HG03432 (cell line): Measurements from ENCODE around the gene FAIM.
"Not testable (repeated sequence)": the region's sequence is repeated elsewhere in the genome, so short reads cannot be mapped to it uniquely, and the experiment has no call there.

Source experiments
- ATAC-seq: cut with Tn5 transposase; IDR thresholded peaks from one replicate; pipeline ENCODE4 v1.9.1; 2021; ENCODE audit warnings: mild to moderate bottlenecking, moderate library complexity; ENCODE audit not compliant: unreplicated experiment

The FAIM gene, protein sequence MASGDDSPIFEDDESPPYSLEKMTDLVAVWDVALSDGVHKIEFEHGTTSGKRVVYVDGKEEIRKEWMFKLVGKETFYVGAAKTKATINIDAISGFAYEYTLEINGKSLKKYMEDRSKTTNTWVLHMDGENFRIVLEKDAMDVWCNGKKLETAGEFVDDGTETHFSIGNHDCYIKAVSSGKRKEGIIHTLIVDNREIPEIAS

GRCh38 chr3:138608322-138609135 lies at the start of gene FAIM:
Gene FAIM, plus strand, starts transcription at chr3:138608771. Its CDS starts 10,956 bp downstream, at chr3:138619727.
- ATAC-seq, result peak; percentile 83

GRCh38 chr3:138559134-138559533 lies 49.4 kb upstream of the FAIM start:
- no peak for ATAC-seq

DNA sequence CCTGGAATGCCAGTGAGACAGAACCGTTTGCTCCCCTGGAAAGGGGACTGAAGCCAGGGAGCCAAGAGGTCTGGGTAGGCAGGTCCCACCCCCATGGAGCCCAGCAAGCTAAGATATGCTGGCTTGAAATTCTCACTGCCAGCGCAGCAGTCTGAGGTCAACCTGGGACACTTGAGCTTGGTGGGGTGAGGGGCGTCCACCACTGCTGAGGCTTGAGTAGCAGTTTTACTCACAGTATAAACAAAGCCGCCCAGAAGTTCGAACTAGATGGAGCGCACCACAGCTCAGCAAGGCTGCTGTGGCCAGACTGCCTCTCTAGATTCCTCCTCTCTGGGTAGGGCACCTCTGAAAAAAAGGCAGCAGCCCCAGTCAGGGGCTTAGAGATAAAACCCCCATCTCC lies 48.1 kb upstream of the FAIM start:
- no peak for ATAC-seq

DNA sequence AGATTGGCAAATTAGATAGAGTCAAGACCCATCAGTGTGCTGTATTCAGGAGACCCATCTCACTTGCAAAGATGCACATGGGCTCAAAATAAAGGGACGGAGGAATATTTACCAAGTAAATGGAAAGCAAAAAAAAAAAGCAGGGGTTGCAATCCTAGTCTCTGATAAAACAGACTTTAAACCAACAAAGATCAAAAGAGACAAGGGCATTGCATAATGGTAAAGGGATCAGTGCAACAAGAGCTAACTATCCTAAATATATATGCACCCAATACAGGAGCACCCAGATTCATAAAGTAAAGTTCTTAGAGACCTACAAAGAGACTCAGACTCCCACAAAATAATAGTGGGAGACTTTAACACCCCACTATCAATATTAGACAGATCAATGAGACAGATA lies 45.7 kb upstream of the FAIM start:
- ATAC-seq, result not testable (repeated sequence)

- not testable (repeated sequence) for ATAC-seq
Observed at GRCh38 chr3:138566293-138566692, 42.3 kb upstream of the FAIM start.

GRCh38 chr3:138567403-138567802 lies 41.2 kb upstream of the FAIM start:
- no peak for ATAC-seq

DNA sequence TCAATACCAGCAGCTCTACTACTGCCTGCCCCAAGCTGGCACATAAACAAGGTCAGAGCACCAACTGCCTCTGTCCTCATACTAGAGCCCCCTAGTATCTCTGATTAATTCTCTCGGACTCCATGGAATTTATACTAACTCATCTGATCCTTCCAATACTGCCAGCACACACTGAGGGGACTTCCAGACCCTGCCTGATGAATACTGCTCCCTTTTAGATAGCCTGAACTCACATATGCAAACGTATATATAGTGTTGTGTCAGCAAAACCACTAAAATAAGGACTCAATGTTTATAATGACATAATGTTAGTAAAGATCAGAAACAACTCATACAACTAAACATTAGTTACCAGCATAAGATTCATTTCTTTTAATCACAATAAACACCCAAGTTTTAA lies 39.5 kb upstream of the FAIM start:
- no peak for ATAC-seq

- ATAC-seq, result not testable (repeated sequence)
Observed at GRCh38 chr3:138569624-138570023, 38.9 kb upstream of the FAIM start.

GRCh38 chr3:138573138-138573537 lies 35.4 kb upstream of the FAIM start:
- no peak for ATAC-seq

DNA sequence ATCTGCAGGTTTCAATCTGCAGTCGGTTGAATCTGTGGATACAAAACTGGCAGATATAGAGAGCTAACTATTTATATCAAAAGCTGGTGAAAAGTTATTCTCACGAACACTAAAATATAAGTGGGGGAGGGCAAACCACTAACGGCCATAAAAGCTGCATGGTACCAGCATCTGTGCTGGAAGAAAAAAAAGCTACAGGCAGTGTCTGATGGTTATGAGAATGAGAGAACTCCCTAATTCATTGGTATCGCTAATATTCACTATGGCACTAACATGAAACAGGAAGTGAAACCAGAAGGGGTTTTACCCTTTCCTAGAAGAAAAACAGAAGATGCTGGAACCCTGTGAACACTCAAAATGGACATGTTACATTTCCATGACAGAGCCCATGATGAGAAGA lies 30.4 kb upstream of the FAIM start:
- ATAC-seq, result peak; percentile 92

GRCh38 chr3:138578961-138579574 lies 29.5 kb upstream of the FAIM start:
- ATAC-seq, result no peak

DNA sequence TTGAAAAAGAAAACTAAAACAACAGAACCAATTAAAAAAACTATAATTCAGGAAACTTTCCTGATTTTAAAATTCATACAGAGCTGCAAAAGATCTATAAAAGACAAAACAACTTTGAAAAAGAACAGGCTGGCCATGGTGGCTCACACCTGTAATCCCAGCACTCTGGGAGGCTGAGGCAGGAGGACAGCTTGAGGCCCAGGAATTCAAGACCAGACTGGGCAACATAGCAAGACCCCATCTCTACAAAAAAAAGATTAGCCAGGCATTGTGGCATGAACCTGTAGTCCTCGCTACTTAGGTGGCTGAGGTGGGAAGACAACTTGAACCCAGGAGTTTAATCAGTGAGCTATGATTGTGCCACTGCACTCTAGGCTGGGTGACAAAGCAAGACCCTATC lies 21.2 kb upstream of the FAIM start:
- ATAC-seq, result no peak

DNA sequence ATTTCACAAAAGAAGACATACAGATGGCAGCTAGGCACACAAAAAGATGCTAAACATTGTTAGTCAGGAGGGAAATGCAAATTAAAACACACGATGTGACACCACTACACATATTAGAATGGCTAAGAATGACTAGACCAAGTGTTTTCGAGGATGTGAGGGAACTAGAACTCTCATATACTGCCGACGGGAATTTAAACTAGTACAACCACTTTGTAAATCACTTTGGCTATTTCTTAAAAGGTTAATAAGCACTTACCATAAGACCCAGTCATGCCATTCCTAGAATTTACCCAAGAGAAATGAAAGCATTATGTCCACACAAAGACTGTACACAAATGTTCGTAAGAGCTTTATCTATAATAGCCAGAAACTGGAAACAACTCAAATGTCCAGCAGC lies 20.1 kb upstream of the FAIM start:
- no peak for ATAC-seq

DNA sequence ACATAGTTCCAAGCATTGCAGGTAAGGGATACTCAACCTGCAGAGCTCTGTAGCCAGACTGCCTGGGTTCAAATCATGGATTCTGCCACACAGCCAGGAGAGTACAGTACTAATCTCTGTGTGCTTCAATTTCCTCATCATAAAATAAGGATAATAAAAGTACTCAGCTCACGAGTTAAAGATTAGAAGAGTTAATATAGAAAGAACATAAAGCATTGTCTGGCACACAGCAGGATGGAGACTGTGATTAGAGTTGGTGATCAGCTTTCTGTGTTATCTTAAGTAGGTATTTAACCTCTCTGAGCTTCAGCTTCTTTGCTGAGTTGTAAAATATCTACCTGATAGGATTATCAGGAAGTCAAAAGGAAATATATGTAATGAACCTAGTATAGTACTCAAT lies 17.2 kb upstream of the FAIM start:
- no peak for ATAC-seq

- ATAC-seq, result no peak
Observed at GRCh38 chr3:138593488-138594149, 15.0 kb upstream of the FAIM start.

DNA sequence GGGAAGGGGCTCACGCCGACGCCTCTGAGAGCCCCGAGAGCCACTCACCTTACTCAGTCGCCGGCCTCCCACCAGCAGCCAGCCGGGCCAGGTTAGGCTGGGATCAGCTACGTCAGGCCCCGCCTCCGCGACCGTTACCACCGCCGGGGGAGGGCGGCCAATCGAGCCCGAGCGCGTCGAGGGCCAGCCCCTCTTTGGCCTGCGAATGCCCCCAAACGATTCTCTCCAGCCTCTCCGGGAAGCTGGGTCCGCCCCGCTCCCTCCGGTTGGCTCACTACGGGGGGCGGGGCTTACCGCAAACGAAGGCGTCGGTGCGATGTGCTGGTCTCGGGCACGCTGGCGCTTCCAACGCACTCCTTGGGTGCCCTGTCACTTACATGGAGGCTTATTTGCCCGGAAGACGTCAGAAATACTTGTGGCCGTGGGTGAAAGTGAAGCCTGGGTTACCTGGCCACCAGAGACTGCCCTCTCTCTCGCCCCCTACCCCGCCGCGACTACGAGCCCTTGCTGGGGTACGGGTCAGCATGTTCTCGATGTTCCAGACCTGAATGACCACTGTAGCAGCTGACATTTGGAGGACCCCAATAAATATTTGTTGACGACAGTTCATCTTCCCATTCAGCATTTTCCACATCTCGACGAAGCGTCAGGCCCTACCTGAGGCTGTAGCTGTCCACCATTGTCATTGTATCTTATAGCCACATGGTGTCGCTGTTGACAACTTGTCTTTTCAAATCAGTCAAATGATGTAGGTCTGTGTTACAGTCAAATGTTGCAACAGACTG lies 14.2 kb upstream of the FAIM start, which contains the start of gene CEP70:
Gene CEP70 (minus strand): TSS at position 111 of the 785 bp plus-strand sequence. CDS start 21,333 bp downstream, outside the sequence.
- ATAC-seq, result peak; percentile 92

GRCh38 chr3:138594935-138595610 lies 13.5 kb upstream of the FAIM start:
- ATAC-seq, result peak; percentile 13

- not testable (repeated sequence) for ATAC-seq
Observed at GRCh38 chr3:138597186-138597976, 11.2 kb upstream of the FAIM start.

- no peak for ATAC-seq
Observed at GRCh38 chr3:138598534-138598933, 10.0 kb upstream of the FAIM start.
